GM10248 (cell line): Measurements from ENCODE around the gene TRMT13.

ENCODE experiments used
- CTCF ChIA-PET: fragments of 300-600 bp; sonication (Branson Sonifier 250); formaldehyde crosslinking; extraction: SDS; loops from one replicate; lab custom pipeline; 2021; ENCODE audit warnings: antibody characterized with exemption; lab: Yijun Ruan, JAX
- POLR2A ChIA-PET: fragments of 350-650 bp; sonication (Branson Sonifier 250); formaldehyde crosslinking; extraction: SDS; loops from one replicate; lab custom pipeline; 2020; ENCODE audit warnings: antibody characterized with exemption; lab: Yijun Ruan, JAX
- DNase-seq: peaks from one replicate; pipeline ENCODE4 v3.0.0; 2012; ENCODE audit errors: extremely low spot score
- TF ChIP-seq, protein P1 (sequence below): IDR thresholded peaks from 2 replicates; pipeline ENCODE4 v1.5.1; 2012; ENCODE audit warnings: mild to moderate bottlenecking, low read depth; ENCODE audit errors: extremely low read depth, missing control alignments, control extremely low read depth

Gene TRMT13

DNA sequence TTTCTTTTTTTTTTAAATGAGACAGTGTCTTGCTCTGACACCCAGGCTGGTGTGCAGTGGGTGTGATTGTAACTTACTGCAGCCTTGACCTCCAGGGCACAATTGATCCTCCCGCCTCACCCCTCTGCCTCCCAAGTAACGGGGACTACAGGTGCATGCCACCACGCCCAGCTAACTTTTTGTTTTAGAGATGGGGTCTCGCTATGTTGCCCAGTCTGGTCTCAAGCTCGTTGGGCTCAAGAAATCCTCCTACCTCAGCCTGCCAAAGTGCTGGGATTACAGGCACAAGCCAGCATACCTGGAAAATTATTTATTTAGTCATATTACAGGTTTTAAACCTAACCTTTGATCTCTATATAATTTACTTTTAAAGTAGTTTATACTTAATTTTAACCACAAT is 31.7 kb downstream of the TRMT13 start:
- DNase-seq = no peak
- POLR2A ChIA-PET = no interaction called here
- CTCF ChIA-PET = interaction anchor here (2.0 kb wide), 1 partner anchor 12 kb away, joined by 6 read pairs; no protein-coding TSS in a partner anchor

DNA sequence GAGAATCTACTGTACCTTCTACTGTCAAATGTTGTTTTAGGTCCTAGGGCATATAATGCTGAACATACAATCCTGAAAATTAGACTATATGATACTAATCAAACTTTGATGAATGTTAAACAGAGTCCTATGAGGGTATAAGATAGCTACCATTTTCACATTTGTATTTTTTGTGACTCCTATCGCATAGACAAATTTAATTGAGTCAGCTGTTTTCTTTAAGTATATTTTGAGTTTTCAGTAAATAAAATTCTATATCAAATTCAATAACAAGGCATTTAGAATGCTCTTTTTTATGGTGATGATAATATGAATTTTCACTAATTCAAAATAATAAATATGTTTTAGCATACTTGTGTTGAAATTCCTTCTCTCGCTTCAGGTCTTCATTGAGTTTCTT is 35.1 kb downstream of the TRMT13 start:
- ChIA-PET POLR2A (no interaction called here), CTCF (no interaction called here)
- DNase-seq = no peak
- TF ChIP-seq, protein P1, sequence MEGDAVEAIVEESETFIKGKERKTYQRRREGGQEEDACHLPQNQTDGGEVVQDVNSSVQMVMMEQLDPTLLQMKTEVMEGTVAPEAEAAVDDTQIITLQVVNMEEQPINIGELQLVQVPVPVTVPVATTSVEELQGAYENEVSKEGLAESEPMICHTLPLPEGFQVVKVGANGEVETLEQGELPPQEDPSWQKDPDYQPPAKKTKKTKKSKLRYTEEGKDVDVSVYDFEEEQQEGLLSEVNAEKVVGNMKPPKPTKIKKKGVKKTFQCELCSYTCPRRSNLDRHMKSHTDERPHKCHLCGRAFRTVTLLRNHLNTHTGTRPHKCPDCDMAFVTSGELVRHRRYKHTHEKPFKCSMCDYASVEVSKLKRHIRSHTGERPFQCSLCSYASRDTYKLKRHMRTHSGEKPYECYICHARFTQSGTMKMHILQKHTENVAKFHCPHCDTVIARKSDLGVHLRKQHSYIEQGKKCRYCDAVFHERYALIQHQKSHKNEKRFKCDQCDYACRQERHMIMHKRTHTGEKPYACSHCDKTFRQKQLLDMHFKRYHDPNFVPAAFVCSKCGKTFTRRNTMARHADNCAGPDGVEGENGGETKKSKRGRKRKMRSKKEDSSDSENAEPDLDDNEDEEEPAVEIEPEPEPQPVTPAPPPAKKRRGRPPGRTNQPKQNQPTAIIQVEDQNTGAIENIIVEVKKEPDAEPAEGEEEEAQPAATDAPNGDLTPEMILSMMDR = no peak

More for the DNA sequence above, 31.7 kb downstream of the TRMT13 start:
- TF ChIP-seq, protein P1 = no peak

DNA sequence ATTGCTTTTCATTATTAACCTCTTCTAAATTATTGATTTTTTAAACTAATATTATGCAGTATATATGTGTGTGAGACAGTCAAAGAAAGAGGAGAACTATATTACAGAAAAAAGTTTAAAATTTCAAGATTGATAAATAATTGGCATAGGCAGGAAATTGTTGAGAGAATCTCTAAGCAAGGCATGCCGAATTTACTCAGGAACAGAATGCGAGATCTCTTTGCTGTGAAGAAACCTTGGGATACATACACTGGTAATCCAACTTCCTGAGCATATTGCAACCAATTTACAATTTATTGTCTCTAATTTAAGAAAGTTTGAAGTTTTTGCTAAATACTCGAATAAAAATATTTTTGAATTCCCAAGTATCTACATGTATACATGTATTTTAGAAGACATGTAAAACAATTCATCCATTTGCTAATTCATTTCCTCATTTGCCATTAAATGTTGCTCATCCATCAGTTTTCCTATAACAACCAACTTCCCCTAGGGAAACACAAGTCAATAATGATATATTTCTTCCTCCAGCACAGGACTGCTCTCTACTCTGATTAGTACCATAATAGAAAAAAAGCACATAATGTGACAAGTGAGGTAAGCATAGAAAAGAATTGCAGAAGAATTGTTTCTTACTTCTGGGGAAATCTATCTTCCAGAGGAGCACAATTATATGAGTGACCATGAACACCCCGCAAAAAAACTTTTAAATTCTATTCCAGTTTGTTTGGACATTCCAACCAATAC is 44.5 kb downstream of the TRMT13 start:
- ChIA-PET POLR2A (no interaction called here), CTCF (interaction anchor here (2.1 kb wide), 1 partner anchor 14 kb away, joined by 6 read pairs; no protein-coding TSS in a partner anchor)
- TF ChIP-seq, protein P1 = no peak
- DNase-seq = no peak

DNA sequence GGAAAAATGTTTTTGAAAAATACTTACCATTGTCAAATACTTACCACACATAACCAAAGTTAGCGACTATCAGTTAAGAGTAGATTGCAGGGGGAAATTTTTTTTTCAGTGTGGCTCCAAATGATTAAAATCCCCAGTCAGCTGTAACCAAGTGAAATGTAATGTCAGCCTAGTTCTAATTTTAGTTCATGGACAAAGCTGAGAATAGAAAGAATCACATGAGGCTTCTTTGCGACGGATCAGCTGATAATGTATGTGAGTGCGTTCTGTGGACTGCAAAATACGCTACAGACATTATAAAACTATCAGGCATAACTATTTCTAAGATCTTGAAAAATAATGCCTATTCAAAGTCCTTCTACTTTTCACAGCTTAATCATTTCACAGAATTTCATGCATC is 45.1 kb downstream of the TRMT13 start, which contains the start of gene LRRC39:
LRRC39 (minus strand) TSS at position 166 of the 400 bp plus-strand sequence. CDS start 9,740 bp downstream, outside the sequence.
- no peak for DNase-seq
- ChIA-PET CTCF (interaction anchor here (1.1 kb wide), 1 partner anchor 96 kb away, joined by 3 read pairs; no protein-coding TSS in a partner anchor), POLR2A (no interaction called here)
- TF ChIP-seq, protein P1 = no peak

DNA sequence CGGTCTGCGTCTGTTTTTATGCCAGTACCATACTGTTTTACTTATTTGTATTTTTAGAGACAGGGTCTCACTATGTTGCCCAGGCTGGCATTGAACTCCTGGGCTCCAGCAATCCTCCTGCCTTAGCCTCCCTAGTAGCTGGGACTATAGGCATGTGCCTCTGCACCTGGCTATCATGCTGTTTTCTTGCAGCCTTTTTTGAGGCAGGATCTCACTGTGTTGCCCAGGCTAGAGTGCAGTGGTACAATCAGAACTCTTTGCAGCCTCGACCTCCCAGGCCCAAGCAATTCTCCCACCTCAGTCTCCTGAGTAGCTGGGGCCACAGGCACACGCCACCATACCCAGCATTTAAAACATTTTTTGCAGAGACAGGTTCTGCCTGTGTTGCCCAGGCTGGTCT is 50.4 kb downstream of the TRMT13 start:
- ChIA-PET POLR2A (no interaction called here), CTCF (interaction anchor here (1.6 to 2.0 kb wide), 2 partner anchors 13 to 20 kb away, joined by 4 to 6 read pairs; no protein-coding TSS in a partner anchor)
- TF ChIP-seq, protein P1 = no peak
- DNase-seq = no peak

DNA sequence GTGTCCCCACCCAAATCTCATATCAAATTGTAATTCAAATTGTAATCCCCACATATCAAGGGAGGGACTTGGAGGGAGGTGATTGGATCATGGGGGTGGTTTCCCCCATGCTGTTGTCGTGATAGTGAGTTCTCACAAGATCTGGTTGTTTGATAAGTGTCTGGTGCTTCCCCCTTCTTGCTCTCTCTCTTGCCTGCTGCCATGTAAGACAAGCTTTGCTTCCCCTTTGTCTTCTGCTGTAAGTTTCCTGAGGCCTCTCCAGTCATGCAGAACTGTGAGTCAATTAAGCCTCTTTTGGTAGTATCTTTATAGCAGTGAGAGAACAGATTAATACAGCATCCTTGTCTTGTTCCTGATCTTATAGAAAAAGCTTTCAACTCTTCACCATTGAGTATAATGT is 51.6 kb downstream of the TRMT13 start:
- TF ChIP-seq, protein P1 = no peak
- POLR2A ChIA-PET = no interaction called here
- DNase-seq = no peak
- CTCF ChIA-PET = interaction anchor here (1.0 to 2.0 kb wide), 3 partner anchors 14 to 21 kb away, joined by 3 to 6 read pairs (median 3); no protein-coding TSS in a partner anchor
